Renal cortical epithelial cell (primary cell): ENCODE results near the gene DES. TPM values are rescaled to one million over a fixed set of nuclear protein-coding genes. Genes with fewer than 3 reads are reported as not detected.

Experiments used
- DNase-seq: peaks from one replicate; pipeline ENCODE4 v3.0.0-alpha.2; 2011; ENCODE audit warnings: low read depth
- total RNA-seq: library from RNA; depleted of rRNA; stranded (reverse); fragments of >200 nt; gene quantifications from 2 replicates; pipeline ENCODE4 v1.2.3, GENCODE V29; 2014

Gene DES
- total RNA-seq, 1 donor from 2014 or later = 0.30 TPM

GRCh38 chr2:219438453-219438852, 20.3 kb downstream of the DES start:
- DNase-seq = no peak

DNA sequence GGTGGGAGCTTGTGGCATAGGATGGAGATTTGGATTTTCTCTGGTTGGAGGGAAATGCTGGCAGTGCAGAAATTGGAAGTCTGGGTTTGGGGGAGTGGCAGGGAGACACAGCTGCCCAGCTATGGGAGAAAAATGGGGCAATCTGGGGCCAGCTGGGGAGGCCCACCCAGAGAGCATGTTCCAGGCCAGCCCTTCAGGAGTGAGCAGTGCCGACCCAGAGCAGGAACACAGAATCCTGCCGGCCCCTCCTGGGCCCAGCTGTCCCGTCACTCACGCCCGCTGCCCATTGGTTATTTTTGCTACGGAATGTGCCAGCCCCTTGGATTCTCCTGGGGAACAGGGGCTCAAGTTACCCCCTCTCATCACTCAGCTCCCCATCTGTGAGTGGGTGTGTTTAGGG, 21.3 kb downstream of the DES start:
- no peak for DNase-seq

DNA sequence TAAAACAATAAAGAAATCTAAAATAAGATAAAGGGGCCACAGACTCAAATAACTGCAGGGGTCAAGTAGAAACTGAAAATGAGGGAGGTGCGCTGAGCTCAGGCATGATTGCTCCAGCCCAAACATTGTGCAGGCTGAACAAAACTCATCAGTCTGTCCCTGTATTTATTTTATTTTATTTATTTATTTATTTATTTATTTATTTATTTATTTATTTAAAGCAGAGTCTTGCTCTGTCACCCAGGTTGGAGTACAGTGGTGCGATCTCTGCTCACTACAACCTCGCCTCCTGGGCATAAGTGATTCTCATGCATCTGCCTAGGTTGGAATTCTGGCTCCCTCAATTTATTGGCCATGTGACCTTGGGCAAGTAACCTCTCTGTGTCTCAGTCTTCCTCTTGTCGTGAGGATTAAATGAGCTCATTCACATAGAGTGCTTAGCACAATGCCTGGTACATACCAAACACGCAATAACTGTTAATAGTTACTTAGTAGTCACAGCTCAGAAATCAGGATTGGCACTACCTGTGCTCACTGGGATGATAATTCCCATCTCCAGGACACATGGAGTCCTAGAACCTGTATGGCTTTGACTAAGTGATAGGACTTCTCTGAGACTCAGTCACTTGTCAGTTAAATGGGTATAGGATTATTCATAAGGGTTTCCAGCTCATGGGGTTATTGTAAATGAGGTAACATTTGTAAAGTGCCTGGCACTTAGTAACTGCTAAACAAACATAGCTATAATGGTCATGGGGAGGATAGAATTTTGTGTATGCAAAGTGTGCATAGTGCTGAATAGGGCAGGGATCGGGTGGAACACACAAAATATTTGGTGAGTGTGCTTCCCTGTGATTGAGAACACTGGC, 22.4 kb downstream of the DES start:
- peak; percentile 68 for DNase-seq

DNA sequence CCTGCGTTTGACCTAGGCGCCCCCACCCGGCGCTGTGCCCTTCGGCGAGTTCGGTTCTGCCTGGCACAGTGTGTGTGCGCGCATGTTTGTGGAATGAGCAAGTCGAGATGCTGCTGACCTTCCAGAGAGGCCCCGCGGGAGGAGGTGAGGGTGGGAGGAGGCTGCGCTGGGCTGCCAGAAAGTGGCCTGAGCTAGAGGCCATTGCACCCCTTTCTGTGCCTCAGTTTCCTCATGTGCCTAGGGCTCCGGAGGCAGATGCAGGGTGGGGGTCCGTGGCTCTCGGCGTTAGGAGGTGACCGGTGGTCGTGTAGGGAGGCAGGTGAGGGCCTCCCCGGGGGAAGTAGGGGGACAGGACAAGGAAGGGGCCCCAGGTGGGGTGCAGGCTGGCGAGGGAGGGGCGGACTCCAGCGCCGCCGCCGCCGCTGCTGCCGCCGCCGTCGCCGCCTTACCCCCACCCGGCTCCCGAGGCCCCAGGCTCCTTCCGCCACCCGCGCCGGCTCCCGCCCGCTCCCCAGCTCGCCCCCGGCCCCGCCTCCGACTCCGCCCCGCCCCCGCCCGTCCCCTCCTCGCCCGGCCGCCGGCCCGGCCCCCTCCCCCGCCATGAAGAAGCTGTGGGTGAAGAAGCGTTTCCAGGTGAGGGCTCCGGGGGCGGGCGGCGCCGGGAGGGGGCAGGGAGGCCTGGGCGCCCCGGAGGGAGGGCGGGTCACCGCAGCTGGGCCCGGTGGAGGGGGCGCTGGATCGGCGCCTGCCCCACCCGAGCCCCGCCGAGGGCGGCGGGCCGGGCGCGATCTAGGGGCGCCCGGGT, 23.5 kb downstream of the DES start:
- DNase-seq = no peak

GRCh38 chr2:219442256-219443015, 24.3 kb downstream of the DES start:
- no peak for DNase-seq

GRCh38 chr2:219443016-219443696, 25.0 kb downstream of the DES start:
- DNase-seq = no peak

- no peak for DNase-seq
These were observed 25.5 kb downstream of the DES start for GRCh38 chr2:219443697-219444023.

GRCh38 chr2:219444566-219445091, 26.5 kb downstream of the DES start:
- DNase-seq = no peak

DNA sequence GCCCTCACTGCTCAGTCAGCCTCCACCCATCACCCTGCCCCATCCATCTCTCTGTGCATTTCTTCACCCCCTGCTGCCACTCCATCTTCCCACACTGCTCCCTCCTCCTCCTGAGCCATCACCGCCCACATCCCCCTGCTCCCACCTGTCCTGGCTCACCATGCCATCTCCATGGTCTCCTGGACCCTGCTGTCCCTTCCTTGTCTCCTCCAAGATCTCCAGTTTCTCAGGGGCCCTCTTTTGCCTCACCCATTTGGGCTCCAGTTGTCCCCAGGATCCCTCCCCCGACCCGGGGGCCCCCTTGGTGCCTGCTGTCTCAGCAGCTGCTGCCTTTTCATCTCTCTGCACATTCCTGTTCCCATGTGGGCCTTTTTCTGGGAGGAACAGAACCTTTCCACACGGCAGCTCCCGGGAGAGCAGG, 27.1 kb downstream of the DES start:
- no peak for DNase-seq

GRCh38 chr2:219446101-219446504, 27.9 kb downstream of the DES start:
- DNase-seq = peak; percentile 20

DNA sequence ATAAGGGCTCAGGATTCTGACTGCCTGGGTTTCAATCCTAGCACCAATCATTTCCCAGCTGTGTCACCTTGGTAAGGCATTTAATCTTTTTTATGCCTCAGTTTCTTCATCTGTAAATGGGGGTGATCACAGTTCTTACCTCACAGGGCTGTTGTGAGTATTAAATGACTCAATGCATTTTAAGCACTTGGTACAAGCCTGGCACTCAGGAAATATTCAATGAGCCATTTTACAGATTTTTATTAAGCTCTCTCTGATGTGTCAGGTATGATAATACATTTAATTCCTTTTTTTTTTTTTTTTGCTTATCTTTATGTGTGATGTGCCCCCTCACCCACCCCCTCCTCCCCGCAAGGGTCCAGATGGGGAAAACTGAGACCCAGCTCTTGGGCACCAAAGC, 28.5 kb downstream of the DES start:
- DNase-seq = no peak

DNA sequence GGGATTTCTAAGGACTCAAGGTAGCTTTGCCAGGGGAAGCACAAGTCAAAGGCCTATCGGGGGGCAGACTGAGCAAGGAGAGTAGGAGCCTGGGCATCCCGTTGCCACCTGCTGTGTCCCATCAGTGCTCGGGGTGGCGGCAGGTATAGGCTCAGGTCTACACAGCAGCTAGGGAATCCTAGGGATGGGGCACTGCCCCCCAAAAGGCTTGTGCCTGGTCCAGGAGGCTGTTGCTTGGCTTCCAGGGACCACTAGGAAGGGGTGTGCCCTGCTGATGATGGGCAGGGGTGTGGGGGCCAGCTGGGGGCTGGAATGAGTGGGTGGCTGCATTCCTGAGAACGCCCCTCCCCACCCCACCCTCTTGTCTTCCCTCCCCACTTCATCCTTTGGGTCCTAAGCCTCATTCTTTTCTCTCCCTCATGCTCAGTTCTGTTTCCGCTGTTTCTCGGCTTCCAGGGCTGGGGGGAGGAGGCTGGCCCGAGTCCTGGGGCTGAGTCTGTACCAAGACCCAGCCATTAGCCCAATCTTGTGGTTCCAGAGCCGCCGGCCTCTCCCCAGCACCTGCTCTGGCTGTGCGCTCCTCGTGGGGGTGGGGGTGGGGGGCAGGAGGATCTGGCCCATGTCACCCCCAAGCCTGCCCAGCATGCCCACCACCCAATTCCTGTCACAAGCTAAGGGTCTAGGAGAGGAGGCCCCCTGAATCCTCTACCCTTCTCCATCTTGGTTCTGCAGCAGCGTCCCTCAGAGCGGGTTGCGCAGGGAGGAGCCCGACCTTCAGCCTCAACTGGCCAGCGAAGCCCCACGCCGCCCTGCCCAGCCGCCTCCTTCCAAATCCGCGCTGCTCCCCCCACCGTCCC, 29.3 kb downstream of the DES start:
- DNase-seq = no peak

GRCh38 chr2:219448099-219448775, 30.1 kb downstream of the DES start:
- no peak for DNase-seq

- DNase-seq = no peak
These were observed 30.7 kb downstream of the DES start for GRCh38 chr2:219448776-219449341.

- no peak for DNase-seq
These were observed 31.4 kb downstream of the DES start for GRCh38 chr2:219449609-219450008.

DNA sequence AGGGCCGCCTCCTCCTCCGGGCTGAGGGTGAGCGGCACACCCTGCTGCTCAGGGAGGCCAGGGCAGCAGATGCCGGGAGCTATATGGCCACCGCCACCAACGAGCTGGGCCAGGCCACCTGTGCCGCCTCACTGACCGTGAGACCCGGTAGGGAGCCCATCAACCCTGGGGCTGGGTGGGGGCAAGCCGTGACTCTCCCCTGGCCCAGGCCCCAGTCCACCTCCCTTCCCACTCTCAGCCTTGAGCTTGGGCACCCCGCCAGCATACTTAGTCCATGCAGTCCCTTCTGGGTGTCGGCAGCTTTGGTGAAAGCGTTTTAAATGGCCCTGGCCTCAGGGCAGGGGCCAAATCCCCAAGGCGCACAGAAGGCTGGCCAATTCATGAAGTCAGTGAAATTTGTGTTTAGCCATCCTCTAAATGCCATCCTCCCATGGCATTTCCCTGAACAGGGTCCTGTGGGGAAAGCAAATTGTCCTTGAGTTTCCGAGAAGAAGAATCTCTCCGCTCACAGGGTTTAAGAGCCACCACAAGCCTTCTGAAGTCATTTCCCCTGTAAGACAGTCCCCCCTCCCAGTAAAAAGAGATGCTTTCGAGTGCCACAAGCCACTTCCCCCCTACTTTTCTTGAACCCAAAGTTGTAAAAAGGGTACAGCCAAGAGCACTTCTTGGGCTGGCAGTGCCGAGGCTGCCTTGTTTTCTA, 33.6 kb downstream of the DES start:
- DNase-seq = no peak

- peak; percentile 79 for DNase-seq
These were observed 34.5 kb downstream of the DES start for GRCh38 chr2:219452361-219453317.
